ENCODE measurements around the gene DLK2.
A peak's percentile ranks its signal among the peaks of the same experiment; 100 is the strongest.
"Not testable (repeated sequence)": the region's sequence is repeated elsewhere in the genome, so short reads cannot be mapped to it uniquely, and the experiment has no call there.

Gene DLK2

DNA sequence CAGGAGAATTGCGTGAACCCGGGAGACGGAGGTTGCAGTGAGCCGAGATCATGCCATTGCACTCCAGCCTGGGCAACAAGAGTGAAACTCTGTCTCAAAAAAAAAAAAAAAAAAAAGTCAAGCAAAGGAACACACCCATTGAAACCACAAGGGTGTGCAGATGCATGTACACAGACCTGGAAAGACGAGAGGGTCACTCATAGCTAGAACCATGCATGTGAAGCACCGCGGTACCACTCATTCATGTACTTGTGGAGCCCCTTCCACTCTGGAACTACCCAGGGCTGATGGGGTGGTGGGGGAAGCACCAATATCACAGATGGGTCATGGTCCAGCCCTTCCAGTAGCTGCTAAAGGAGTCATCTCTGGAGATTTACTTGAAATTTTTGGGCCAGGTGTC is 14.6 kb upstream of the DLK2 start:
- no peak overlapping the region for H3K4me3 ChIP-seq (ENCODE audit: low read depth, low read length)
- DNase-seq (ENCODE audit: low read depth): no peak
- TF ChIP-seq, protein P1, sequence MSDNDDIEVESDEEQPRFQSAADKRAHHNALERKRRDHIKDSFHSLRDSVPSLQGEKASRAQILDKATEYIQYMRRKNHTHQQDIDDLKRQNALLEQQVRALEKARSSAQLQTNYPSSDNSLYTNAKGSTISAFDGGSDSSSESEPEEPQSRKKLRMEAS (IDR thresholded peaks at IDR 0.05; ENCODE audit: low read depth, low read length): no peak
- TF ChIP-seq MYC (IDR thresholded peaks at IDR 0.05; ENCODE audit: low read depth, low read length) (no peak), POLR2A (IDR thresholded peaks at IDR 0.05; ENCODE audit: extremely low read depth, insufficient read length) (no peak)
- TF ChIP-seq, protein P2, sequence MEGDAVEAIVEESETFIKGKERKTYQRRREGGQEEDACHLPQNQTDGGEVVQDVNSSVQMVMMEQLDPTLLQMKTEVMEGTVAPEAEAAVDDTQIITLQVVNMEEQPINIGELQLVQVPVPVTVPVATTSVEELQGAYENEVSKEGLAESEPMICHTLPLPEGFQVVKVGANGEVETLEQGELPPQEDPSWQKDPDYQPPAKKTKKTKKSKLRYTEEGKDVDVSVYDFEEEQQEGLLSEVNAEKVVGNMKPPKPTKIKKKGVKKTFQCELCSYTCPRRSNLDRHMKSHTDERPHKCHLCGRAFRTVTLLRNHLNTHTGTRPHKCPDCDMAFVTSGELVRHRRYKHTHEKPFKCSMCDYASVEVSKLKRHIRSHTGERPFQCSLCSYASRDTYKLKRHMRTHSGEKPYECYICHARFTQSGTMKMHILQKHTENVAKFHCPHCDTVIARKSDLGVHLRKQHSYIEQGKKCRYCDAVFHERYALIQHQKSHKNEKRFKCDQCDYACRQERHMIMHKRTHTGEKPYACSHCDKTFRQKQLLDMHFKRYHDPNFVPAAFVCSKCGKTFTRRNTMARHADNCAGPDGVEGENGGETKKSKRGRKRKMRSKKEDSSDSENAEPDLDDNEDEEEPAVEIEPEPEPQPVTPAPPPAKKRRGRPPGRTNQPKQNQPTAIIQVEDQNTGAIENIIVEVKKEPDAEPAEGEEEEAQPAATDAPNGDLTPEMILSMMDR (IDR thresholded peaks at IDR 0.05; ENCODE audit: low read depth, low read length): no peak

DNA sequence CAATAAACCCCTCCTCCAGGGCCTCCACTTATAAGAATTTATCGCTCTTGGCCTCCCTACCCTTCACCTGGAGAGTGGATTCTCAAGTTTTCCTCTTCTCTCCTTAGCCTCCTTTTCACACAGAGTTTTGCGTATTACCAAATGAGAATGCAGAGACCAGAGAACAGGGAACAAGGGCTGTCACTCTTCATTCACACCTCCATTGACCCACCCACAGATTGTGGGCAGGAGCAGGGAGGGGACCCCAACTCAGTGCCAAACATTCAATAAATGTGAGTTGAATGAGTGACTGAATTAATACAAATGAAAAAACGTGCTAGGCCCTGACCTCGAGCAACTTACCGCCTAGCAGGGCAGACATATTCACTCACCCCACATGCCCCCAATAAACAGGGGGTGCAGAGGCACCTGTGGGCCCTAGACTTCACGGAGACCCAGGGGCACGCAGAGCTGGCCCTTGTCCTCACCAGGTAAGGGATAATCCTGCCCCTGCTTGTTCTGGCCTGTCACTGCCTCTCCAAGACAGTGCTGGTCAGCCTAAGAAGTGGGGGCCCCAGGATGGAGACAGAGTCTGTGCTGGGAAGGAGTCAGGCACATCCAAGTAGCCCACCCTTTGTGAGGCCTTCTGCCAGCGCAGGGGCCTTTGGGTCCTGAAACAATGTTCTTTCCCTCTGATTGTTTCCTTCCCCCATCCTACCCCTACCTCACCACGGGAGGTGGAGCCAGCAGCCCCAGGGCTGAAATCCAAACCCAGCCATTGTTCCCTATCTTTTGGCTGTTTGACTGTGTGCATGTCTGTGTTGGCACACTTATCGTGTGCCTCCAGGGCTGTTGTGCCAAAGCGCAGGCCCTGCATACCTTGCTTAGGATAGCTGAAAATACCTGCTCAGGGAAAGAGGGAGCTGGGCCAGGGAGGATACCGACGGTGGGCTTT is 13.7 kb upstream of the DLK2 start:
- H3K4me3 ChIP-seq (ENCODE audit: low read depth, low read length): no peak overlapping the region
- TF ChIP-seq, protein P2 (IDR thresholded peaks at IDR 0.05; ENCODE audit: low read depth, low read length): no peak
- TF ChIP-seq POLR2A (IDR thresholded peaks at IDR 0.05; ENCODE audit: extremely low read depth, insufficient read length) (no peak), MYC (IDR thresholded peaks at IDR 0.05; ENCODE audit: low read depth, low read length) (no peak)
- TF ChIP-seq, protein P1 (IDR thresholded peaks at IDR 0.05; ENCODE audit: low read depth, low read length): no peak
- DNase-seq (ENCODE audit: low read depth): no peak

DNA sequence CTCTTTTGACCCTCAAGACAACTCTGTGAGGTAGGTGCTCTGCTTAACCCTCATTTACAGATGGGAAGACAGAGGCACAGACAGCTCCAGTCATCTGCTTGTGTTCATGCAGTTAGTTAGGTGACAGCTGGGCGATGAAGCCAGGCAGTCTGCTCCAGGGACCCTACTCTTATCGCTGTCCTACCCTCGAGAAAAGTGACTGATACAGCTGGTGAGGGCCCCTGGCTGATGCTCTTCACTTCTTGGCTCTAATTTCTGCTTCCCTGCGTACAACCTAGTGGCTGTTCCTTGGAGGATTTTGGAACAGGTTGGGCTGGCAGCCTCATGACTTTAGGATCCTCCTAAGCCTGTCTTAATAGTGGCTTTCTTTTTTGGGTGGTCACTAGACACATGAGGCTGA is 12.9 kb upstream of the DLK2 start:
- TF ChIP-seq POLR2A (IDR thresholded peaks at IDR 0.05; ENCODE audit: extremely low read depth, insufficient read length): no peak
- TF ChIP-seq, protein P2 (IDR thresholded peaks at IDR 0.05; ENCODE audit: low read depth, low read length): no peak
- no peak overlapping the region for H3K4me3 ChIP-seq (ENCODE audit: low read depth, low read length)
- no peak for DNase-seq (ENCODE audit: low read depth)

DNA sequence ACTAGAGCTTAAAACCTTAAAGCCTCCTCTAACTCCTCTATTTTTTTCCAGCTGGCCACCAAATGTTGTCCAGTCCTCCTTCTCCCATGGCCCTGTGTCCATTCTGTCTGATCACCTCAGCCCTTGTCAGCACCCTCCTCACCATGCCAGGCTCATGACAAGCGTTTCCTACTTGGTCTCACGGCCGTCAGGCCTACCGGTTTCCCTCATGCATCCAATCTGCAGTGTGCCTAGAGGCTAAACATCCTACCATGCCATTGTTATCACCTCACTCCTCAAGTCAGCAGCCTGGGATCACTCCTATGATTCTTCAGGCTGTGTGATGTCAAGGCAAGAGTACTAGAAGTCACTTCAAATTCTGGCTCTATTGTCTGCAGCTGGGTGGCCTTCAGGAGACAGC is 12.4 kb upstream of the DLK2 start:
- TF ChIP-seq, protein P1 (IDR thresholded peaks at IDR 0.05; ENCODE audit: low read depth, low read length): no peak
- TF ChIP-seq POLR2A (IDR thresholded peaks at IDR 0.05; ENCODE audit: extremely low read depth, insufficient read length) (no peak), MYC (IDR thresholded peaks at IDR 0.05; ENCODE audit: low read depth, low read length) (no peak)
- TF ChIP-seq, protein P2 (IDR thresholded peaks at IDR 0.05; ENCODE audit: low read depth, low read length): no peak
- no peak for DNase-seq (ENCODE audit: low read depth)
- no peak overlapping the region for H3K4me3 ChIP-seq (ENCODE audit: low read depth, low read length)

DNA sequence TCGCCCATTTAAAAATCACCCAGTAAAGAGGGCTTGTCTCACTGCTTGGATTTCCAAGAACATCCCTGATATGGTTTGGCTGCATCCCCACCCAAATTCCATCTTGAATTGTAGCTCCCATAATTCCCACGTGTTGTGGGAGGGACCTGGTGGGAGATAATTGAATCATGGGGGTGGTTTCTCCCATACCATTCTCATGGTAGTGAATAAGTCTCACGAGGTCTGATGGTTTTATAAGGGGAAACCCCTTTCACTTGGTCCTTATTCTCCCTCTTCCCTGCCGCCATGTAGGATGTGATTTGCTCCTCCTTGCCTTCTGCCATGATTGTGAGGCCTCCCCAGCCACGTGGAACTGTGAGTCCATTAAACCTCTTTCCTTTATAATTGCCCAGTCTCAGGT is 11.9 kb upstream of the DLK2 start:
- not testable (repeated sequence) for DNase-seq (ENCODE audit: low read depth); H3K4me3 ChIP-seq (ENCODE audit: low read depth, low read length)

DNA sequence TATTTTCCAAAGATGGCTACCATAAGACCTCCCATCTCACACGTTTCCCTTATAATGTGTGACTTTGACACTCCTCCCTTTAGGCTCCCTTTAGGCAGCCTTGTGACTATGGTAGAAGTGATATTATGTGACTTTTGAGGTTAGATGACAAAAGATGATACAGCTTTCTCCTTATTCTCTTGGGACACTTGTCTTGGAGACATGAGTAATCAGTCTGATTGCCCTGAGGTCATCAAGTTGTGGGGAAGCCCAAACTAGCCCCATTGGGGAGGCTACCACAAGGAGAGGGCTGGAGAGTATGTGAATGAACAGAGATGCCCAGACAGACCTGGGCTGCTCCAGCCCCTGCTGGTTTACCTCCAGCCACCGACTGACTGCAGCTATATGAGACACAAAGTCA is 10.6 kb upstream of the DLK2 start:
- no peak overlapping the region for H3K4me3 ChIP-seq (ENCODE audit: low read depth, low read length)
- peak; percentile 52 for DNase-seq (ENCODE audit: low read depth)
- TF ChIP-seq, protein P1 (IDR thresholded peaks at IDR 0.05; ENCODE audit: low read depth, low read length): no peak
- TF ChIP-seq, protein P2 (IDR thresholded peaks at IDR 0.05; ENCODE audit: low read depth, low read length): no peak
- no peak for TF ChIP-seq MYC (IDR thresholded peaks at IDR 0.05; ENCODE audit: low read depth, low read length)
- TF ChIP-seq POLR2A (IDR thresholded peaks at IDR 0.05; ENCODE audit: extremely low read depth, insufficient read length): no peak

Data from NB4 (cell line).